ENCODE measurements around the gene ERP44.

- TF ChIP-seq, protein P1, sequence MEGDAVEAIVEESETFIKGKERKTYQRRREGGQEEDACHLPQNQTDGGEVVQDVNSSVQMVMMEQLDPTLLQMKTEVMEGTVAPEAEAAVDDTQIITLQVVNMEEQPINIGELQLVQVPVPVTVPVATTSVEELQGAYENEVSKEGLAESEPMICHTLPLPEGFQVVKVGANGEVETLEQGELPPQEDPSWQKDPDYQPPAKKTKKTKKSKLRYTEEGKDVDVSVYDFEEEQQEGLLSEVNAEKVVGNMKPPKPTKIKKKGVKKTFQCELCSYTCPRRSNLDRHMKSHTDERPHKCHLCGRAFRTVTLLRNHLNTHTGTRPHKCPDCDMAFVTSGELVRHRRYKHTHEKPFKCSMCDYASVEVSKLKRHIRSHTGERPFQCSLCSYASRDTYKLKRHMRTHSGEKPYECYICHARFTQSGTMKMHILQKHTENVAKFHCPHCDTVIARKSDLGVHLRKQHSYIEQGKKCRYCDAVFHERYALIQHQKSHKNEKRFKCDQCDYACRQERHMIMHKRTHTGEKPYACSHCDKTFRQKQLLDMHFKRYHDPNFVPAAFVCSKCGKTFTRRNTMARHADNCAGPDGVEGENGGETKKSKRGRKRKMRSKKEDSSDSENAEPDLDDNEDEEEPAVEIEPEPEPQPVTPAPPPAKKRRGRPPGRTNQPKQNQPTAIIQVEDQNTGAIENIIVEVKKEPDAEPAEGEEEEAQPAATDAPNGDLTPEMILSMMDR (IDR thresholded peaks at IDR 0.05; ENCODE audit: insufficient read depth, low read length), result no peak
- no peak for TF ChIP-seq POLR2AphosphoS5 (IDR thresholded peaks at IDR 0.05; ENCODE audit: low read depth)
- TF ChIP-seq GABPA (IDR thresholded peaks at IDR 0.05; ENCODE audit: low read depth), result no peak
- TF ChIP-seq SPI1 (IDR thresholded peaks at IDR 0.05; ENCODE audit: borderline replicate concordance, low read depth), result no peak
- TF ChIP-seq REST (IDR thresholded peaks at IDR 0.05; ENCODE audit: insufficient replicate concordance, low read depth), result no peak
Measured at GRCh38 chr9:100086097-100086635, 12.6 kb downstream of the ERP44 start.
